ENCODE measurements around the gene MTRF1.
A peak's percentile ranks its signal among the peaks of the same experiment; 100 is the strongest.
"Not testable (repeated sequence)": the region's sequence is repeated elsewhere in the genome, so short reads cannot be mapped to it uniquely, and the experiment has no call there.

MTRF1 gene
- total RNA-seq, result 18.4 to 36.8 (median 33.8) reads per million in 3 experiments

GRCh38 chr13:41263261-41263971, at the start of gene MTRF1:
MTRF1 (minus strand) TSS chr13:41263576; CDS start chr13:41260907, 2,669 bp downstream.
- peak; percentile 82 for DNase-seq

- DNase-seq, result no peak
Observed at GRCh38 chr13:41313117-41313516, 49.7 kb upstream of the MTRF1 start.

- no peak for DNase-seq
Observed at GRCh38 chr13:41312176-41312500, 48.8 kb upstream of the MTRF1 start.

- DNase-seq, result peak; percentile 52
Observed at GRCh38 chr13:41311406-41312175, 48.2 kb upstream of the MTRF1 start.

- DNase-seq, result peak; percentile 92
Observed at GRCh38 chr13:41310963-41311405, 47.6 kb upstream of the MTRF1 start, which contains the start of gene NAA16. NAA16 (plus strand) TSS chr13:41311267; CDS start chr13:41311529, 262 bp downstream.

GRCh38 chr13:41307884-41308640, 44.7 kb upstream of the MTRF1 start:
- no peak for DNase-seq

GRCh38 chr13:41306271-41307145, 43.1 kb upstream of the MTRF1 start:
- no peak for DNase-seq

- DNase-seq, result no peak
Observed at GRCh38 chr13:41304551-41304950, 41.2 kb upstream of the MTRF1 start.

GRCh38 chr13:41302743-41303142, 39.4 kb upstream of the MTRF1 start:
- DNase-seq, result no peak

- no peak for DNase-seq
Observed at GRCh38 chr13:41299316-41300094, 36.1 kb upstream of the MTRF1 start.

- no peak for DNase-seq
Observed at GRCh38 chr13:41296879-41297646, 33.7 kb upstream of the MTRF1 start.

- no peak for DNase-seq
Observed at GRCh38 chr13:41295973-41296372, 32.6 kb upstream of the MTRF1 start.

- DNase-seq, result no peak
Observed at GRCh38 chr13:41294914-41295313, 31.5 kb upstream of the MTRF1 start.

- DNase-seq, result no peak
Observed at GRCh38 chr13:41293272-41293671, 29.9 kb upstream of the MTRF1 start.

- DNase-seq, result no peak
Observed at GRCh38 chr13:41291246-41291645, 27.9 kb upstream of the MTRF1 start.

- DNase-seq, result no peak
Observed at GRCh38 chr13:41289463-41289881, 26.1 kb upstream of the MTRF1 start.

- no peak for DNase-seq
Observed at GRCh38 chr13:41286370-41286769, 23.0 kb upstream of the MTRF1 start.

GRCh38 chr13:41284512-41285288, 21.3 kb upstream of the MTRF1 start:
- DNase-seq, result no peak

- no peak for DNase-seq
Observed at GRCh38 chr13:41282129-41282571, 18.8 kb upstream of the MTRF1 start.

- not testable (repeated sequence) for DNase-seq
Observed at GRCh38 chr13:41279156-41279555, 15.8 kb upstream of the MTRF1 start.
